ENCODE measurements around the gene ISG20L2.
A peak's percentile ranks its signal among the peaks of the same experiment; 100 is the strongest.

Gene ISG20L2

GRCh38 chr1:156752843-156753482 is 24.4 kb upstream of the ISG20L2 start:
- no peak for DNase-seq (ENCODE audit: low read depth)

DNA sequence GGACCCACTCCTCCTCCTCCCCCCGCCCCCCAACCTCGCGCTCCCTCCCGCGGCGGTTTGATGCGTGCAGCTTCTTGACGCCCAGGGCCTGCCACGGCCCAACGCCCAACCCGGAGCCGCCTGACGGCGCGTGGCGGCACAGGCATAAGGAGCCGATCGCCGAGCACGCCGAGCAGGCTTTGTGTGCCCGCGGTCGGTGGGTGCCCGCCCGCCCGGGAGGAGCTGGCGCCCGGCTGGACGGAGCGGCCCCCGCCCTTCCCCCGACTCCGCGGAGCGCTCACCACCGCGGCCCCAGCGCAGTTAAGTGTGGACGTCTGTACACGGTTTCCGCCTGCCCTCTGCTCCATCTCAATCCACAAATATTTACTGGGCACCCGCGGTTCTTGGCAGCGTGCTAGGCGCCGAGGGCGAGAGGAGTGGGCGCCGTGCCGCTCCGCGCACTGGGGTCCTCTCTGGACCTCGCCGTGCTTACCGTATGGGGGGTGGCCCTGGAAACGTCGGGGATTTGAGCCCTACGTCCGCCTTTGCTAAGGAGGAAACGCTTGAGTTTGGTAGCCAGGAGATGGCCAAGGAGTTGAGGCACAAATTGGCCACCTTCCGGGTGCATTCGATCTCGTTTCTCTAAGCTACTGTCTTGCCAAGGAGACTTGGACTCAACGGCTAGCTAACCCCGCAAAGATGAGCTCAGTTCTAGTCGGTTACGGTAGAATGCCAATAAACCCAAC is 23.4 kb upstream of the ISG20L2 start:
- DNase-seq (ENCODE audit: low read depth), result peak; percentile 89

- no peak for DNase-seq (ENCODE audit: low read depth)
These were observed 22.8 kb upstream of the ISG20L2 start, which contains the start of gene HDGF for GRCh38 chr1:156751451-156751756. Gene HDGF (minus strand): TSS chr1:156751675. CDS start chr1:156751429, 246 bp downstream.

DNA sequence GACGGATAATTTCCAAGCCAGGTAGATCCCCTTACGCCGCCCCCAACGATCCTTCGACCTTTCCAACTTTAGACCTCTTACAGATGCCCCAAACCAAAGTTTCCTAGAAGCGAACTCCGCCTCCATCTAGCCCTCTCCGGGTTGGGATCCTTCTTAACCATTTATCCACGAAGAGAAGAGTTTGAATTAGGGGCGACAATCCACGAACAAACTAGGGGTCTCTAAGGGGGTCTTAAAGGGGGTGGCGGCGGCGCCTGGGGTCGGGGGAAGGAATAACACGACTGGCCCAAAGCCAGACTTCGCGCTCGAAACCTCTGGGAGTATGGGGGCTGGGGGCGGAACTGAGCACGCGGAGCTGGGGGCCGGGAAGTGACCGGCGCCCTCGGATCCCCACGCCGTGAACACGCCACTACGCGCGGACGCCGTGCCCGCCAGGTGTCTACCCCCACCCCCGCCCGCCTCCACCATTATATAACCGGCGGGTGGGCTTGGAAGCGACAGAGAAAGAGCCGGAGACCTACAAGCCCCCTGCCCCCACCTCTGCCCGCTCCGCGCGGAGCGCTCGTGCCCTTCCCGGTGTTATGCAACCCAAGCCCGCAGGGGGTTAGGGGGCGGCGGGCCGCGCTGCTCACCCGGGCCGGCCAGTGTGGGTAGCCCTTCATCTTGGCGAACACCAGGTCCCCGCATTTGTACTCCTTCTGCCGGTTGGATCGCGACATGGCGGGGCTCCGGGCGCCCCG is 22.3 kb upstream of the ISG20L2 start:
- no peak for DNase-seq (ENCODE audit: low read depth)

DNA sequence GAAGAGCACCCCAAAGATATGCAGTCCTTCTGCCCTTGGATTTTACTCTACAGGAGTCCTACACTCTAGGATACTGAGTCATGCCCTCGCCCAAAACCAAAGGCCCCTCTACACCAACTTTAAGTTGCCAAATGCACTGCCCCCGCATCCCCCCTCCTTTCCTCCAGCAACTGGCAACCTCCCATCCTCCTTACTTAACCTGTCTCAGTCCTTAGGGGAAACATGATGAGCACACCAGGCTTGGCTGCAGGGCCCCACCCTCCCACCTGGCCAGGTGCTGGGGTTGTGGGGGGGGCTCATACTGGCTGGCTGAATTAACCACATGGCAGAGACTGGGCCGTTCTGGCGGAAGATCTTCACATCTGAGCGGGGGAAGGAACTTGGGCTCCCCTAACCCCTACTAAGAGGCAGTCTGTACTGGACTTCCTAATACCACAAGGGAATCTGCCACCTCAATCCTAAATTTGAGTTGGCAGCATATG is 21.7 kb upstream of the ISG20L2 start:
- no peak for DNase-seq (ENCODE audit: low read depth)

- no peak for DNase-seq (ENCODE audit: low read depth)
These were observed 21.0 kb upstream of the ISG20L2 start for GRCh38 chr1:156749419-156750118.

GRCh38 chr1:156748670-156749418 is 20.3 kb upstream of the ISG20L2 start:
- DNase-seq (ENCODE audit: low read depth), result no peak

DNA sequence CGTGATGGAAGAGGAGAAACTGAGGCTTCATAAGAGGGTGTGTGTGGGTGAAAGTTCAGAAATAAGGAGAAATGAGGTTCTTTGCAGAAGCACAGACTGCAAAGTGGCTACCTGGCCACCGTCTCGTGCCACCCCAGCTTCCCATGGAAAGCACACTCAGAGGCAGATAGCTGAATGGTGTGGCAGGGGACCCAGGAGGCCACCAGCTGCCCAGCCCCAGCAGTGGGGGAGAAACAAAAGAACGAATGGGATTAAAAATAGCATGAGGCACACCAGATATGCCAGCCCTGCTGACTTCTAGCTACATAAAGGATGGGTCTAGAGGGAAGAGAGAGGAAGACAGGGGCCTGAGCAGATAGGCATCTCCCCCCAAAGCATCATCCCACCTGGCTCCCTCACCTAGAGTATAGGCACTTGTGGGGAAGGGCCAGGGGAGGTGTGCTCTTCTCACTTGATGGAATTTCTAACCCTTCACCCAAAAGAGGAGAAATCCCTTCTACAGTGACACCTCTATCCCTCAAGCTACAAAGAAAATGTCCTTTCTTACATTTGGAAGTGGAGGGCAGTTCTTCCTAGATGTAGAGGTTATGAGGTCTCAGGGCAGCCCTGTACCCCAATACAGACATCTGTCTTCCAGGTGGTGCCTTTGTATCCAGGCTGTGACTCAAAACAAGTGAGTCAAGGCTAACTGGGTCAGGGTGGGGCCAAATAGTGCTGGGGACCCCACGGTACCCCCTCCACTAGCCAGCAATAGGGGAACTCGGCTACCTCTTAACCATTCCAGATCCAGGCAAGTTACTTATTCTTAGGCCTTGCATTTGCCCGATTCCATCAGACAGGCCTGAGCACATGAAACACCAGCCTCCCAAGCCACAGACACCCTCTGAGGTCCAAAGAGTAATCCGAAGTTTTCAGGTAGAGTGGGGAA is 19.4 kb upstream of the ISG20L2 start:
- no peak for DNase-seq (ENCODE audit: low read depth)

GRCh38 chr1:156746728-156747631 is 18.4 kb upstream of the ISG20L2 start:
- DNase-seq (ENCODE audit: low read depth), result peak; percentile 92

DNA sequence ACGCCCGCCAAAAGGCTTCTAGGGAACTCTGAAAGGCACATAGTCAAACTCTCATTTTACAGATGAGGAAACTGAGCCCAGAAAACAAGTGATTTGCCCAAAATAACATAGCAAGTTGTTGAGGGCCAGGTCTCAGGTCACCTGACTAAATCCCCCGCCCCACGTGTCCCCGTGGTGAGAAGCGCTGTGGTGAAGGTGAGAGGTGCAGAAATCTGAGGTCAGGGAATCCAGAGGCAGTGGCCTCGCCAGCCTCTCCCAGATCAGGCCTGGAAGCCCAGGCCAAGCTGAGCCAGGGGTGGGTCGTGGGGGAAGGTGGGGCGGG is 17.8 kb upstream of the ISG20L2 start:
- no peak for DNase-seq (ENCODE audit: low read depth)

DNA sequence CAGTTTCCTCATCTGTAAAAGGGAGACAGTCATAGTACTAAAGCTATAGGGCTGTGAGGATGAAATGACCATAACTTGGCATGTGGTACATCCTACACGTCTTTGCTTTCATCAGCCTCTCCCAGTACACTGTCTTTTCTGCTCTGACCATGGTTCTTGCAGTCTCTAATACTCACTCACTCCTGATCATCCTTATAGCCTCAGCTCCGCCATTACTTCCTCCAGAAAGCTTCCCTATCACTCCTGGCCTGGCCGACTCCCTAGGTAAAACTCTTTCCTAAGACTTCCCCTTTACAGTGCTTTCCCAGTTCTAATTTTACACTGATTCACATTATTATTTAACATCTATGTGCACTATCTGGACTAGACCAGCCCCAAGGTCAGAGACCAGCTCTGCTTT is 17.3 kb upstream of the ISG20L2 start:
- no peak for DNase-seq (ENCODE audit: low read depth)

DNA sequence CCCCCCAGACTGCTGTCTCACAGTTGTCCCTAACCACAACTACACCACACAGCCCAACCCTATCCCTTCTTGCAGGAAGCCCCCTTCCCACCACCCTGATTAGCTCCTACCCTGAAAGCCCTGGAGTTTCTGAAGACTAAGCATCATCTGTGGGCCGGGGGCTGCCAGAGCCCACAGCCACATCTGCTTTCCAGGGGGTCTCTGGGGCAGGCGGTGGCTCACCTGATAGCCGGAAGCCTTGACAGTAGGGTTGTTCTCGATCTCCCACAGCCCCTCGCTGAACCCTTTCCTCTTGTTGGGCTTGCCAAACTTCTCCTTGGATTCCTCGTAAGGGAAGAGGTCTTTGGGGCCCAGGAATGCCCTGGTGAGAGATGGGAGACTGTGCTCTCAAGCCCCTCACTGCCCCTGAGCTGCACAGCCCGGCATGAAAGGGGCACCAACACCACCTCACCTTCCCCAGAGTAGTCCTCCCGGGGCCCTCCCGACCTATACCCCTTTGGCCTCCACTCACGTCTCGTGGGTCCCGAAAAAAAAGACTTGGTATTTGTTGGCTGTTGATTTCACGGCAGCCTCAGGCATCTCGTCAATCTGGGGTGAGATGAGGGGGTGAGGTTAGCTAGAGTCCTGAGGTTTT is 16.3 kb upstream of the ISG20L2 start:
- DNase-seq (ENCODE audit: low read depth), result no peak

DNA sequence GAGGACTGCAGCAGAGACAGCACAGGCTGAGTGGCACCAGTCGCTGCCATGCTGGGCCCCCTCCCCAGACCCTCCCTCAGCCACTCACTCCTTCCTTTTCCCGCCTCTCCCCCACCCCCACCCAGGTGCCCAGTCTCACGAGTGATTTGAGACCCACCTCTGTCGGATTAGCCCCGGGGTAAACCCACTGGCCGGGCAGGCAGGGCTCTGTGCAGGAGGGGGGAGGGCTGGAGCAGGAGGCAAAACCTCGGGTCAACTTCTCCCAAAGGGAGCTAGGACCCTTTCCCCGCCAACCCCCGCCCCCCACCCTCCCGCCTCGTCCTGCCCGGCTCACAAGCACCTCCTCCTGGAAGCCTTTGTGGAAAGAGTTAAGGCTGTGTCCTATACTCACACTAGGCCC is 15.8 kb upstream of the ISG20L2 start:
- DNase-seq (ENCODE audit: low read depth), result no peak

GRCh38 chr1:156743367-156744302 is 15.1 kb upstream of the ISG20L2 start:
- no peak for DNase-seq (ENCODE audit: low read depth)

DNA sequence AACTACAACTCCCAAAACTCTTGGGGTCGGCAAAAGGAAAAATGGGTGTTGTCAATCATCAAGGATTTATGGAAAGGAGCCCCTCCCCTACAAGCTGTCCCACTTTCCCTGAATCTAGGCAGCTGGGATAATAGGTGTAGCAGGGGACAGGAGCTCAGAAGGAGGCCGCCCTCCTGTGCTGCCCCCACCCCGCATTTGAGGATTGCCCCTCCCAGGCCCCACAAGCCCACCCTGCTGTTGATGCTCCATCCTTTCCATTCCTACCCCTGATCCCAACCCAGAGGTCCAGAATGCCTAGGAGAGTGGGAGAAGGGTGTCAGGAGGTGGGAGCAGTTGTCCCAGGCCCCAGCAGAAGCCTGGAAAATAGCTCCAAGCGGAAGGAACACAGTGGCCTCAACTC is 14.2 kb upstream of the ISG20L2 start:
- no peak for DNase-seq (ENCODE audit: low read depth)

DNA sequence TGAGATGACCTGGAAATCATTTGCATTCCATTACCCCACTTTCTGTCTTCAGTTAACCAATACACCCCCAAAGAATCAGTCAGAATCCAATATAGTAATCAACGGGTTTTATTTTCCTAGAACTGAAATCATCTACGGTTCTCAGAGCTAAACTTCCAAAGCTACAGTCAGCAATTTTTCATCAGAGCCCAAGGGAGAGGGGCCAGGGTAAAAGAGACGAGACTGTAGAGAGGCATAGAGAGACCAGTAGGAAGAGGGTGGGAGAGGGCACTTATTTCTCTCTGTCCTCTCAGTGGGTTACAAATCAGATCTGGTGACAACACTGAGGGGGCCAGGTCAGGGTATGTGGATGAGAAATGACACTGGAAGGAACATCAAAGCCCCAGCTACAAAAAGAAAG is 13.5 kb upstream of the ISG20L2 start:
- DNase-seq (ENCODE audit: low read depth), result no peak

GRCh38 chr1:156741481-156741983 is 13.0 kb upstream of the ISG20L2 start:
- no peak for DNase-seq (ENCODE audit: low read depth)

Measured in GM04504 (cell line).